ENCODE measurements around the gene ACTL6A.

Gene ACTL6A

DNA sequence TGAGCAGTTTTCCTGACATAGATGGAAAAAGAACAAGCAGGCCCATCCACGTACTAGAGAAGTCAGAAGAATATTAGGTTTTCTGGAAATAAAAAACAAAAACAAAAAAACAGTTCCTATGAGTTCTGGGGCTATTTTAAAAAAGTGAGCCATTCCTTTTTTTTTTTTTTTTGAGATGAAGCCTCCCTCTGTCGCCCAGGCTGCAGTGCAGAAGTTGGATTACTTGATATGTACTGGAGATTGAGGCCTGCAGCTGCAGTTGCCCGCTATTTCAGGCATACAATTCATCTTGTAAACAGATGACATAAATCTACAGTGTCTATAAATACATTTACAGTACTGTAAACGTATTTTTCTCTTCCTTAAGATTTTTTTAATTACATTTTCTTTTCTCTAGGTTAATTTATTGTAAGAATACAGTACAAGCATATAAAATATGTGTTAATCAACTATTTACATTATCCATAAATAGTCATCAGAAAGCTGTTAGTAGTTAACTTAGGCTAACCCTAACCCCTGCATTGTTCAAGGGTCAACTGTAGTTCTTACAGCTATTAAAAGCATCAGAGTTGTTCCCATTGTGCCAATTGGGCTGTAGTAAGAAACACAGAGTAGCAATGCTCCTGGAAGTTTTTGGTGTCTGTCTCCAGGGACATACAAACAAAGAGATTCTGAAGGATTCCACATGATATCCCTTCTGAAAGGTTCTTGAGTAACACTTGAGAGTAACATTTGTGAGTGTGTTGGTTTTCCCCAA, 11.2 kb upstream of the ACTL6A start:
- TF ChIP-seq, protein P1, sequence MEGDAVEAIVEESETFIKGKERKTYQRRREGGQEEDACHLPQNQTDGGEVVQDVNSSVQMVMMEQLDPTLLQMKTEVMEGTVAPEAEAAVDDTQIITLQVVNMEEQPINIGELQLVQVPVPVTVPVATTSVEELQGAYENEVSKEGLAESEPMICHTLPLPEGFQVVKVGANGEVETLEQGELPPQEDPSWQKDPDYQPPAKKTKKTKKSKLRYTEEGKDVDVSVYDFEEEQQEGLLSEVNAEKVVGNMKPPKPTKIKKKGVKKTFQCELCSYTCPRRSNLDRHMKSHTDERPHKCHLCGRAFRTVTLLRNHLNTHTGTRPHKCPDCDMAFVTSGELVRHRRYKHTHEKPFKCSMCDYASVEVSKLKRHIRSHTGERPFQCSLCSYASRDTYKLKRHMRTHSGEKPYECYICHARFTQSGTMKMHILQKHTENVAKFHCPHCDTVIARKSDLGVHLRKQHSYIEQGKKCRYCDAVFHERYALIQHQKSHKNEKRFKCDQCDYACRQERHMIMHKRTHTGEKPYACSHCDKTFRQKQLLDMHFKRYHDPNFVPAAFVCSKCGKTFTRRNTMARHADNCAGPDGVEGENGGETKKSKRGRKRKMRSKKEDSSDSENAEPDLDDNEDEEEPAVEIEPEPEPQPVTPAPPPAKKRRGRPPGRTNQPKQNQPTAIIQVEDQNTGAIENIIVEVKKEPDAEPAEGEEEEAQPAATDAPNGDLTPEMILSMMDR (IDR thresholded peaks at IDR 0.05; ENCODE audit: borderline replicate concordance, insufficient read depth, low read depth, low read length), result no peak
- H3K4me3 ChIP-seq (ENCODE audit: low read depth, low read length), result no peak overlapping the region

DNA sequence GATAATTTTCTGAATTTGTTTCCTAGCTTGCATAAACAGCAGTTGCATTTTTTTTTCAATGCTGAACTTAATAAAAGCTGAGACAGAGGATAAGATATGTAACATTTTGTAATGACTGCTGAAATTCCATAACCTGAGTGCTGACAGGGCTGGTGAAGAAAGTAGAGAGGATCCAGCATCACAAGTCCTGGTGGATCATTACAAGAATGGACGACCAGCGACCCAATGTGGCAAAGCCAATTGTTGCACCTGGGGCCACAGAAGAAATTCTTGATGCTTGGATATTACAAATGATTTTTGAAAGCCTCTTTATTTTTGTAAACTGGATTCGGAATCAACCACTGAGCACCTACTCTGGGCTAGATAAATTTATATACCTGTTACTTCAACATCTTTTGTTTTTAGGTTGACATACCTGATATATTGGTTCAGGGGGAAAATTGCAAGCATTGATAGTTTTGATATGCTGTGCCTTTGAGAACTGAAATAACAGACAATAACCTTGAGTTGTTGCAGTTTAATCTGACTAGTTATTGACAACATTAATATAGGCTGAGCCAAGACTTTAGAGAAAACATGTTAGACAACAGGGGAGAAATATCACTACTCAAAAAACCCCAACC, 3.9 kb upstream of the ACTL6A start:
- TF ChIP-seq, protein P1 (IDR thresholded peaks at IDR 0.05; ENCODE audit: borderline replicate concordance, insufficient read depth, low read depth, low read length), result peak; percentile 73; the same call in 1 of the 2 replicates
- H3K4me3 ChIP-seq (ENCODE audit: low read depth, low read length), result no peak overlapping the region

DNA sequence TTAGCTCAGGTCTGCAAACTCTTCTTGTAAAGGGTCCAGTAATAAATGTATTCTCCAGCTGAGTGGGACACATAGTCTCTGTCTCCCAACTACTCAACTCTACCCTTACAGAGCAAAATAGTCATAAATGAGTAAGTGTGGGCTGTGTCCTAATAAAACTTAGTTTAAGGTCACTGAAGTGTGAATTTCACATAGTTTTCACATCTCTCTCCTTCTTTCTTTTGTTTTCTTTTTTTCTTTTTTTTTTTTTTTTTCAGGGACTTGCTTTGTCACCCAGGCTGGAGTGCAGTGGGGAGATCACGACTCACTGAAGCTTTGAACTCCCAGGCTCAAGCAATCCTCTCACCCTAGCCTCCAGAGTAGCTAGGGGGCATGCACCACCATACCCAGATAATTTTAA, 1.9 kb upstream of the ACTL6A start:
- H3K4me3 ChIP-seq (ENCODE audit: low read depth, low read length), result no peak overlapping the region
- TF ChIP-seq, protein P1 (IDR thresholded peaks at IDR 0.05; ENCODE audit: borderline replicate concordance, insufficient read depth, low read depth, low read length), result no peak

DNA sequence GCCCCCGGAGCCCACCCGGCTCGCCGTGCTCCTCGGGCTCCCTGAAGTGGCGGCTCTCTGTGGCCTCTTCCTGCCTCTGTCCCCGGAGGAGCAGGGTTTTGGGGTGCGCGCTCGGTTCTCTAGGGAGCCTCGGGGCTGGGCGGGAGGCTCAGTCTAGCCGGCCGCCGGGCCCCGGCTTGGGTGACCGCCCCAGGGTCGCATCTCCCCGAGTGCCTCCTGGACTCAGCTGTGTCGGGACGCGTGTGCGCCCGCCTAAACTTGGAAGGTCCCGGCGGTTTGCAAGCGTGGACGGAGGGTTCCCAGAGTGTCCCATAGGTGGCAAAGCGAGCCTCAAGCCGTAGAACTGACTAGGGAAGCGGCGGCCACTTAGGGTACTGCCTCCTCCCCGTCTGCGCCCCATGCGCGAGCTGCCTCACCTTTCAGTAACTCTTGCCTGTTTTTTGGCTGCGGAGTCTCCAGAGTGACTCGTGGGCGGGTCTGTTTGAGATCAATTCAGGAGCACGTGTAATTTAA, 601 bp downstream of the ACTL6A start:
- TF ChIP-seq, protein P1 (IDR thresholded peaks at IDR 0.05; ENCODE audit: borderline replicate concordance, insufficient read depth, low read depth, low read length), result peak; percentile 56; the same call in 1 of the 2 replicates
- peak overlapping the region; percentile 81 for H3K4me3 ChIP-seq (ENCODE audit: low read depth, low read length)

DNA sequence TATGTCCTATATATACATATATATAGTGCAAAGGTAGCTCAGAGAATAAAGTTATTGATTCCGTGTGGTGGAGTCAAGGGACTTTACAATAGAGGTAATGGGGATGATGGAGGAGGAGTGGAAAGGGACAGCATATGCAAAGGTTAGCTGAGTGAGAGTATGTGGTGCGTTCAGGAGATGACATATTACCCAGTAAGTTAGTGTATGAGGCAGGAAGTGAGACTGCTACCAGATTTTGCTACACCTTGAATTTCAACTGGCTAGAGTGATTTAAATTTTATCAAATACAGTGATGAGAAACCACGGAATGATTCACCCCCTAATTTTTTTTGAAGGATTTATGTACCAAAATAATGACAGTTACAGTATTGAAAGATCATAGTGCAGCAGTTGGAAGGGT, 2.8 kb downstream of the ACTL6A start:
- TF ChIP-seq, protein P1 (IDR thresholded peaks at IDR 0.05; ENCODE audit: borderline replicate concordance, insufficient read depth, low read depth, low read length), result no peak
- no peak overlapping the region for H3K4me3 ChIP-seq (ENCODE audit: low read depth, low read length)

DNA sequence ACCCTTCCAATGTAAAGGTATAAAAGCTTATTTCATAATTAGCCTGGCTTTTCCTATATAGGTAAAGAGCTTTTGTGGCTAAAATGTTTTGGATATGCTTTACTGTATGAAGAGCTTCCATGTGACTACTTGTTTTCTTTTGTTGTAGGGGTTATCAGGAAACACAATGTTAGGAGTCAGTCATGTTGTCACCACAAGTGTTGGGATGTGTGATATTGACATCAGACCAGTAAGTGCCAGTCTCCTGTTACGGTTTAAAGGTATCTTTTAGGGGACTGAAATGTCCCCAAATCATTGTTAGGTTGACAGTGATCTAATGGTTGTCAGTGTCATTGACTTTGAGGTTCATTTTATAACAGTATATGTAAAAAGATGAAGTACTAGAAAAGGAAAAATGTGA, 18.3 kb downstream of the ACTL6A start:
- TF ChIP-seq, protein P1 (IDR thresholded peaks at IDR 0.05; ENCODE audit: borderline replicate concordance, insufficient read depth, low read depth, low read length), result no peak
- no peak overlapping the region for H3K4me3 ChIP-seq (ENCODE audit: low read depth, low read length)

All from GM12875 (cell line).